ENCODE data around the gene ZC3H15.

ZC3H15 gene

GRCh38 chr2:186531257-186531775 is 45.3 kb downstream of the ZC3H15 start:
- Histone ChIP-seq H3K27me3 (no peaks in the 10 kb centered on the region), H3K4me3 (ENCODE audit: low read depth, low read length) (no peak overlapping the region), H3K4me1 (no peaks in the 10 kb centered on the region), H3K36me3 (no peaks in the 10 kb centered on the region), H3K9me3 (no peaks in the 10 kb centered on the region)
- no peak for TF ChIP-seq CTCF (IDR thresholded peaks at IDR 0.05; ENCODE audit: low read depth, low read length)
- DNase-seq = no peak

GRCh38 chr2:186532891-186533290 is 46.8 kb downstream of the ZC3H15 start:
- no peak for DNase-seq
- Histone ChIP-seq H3K9me3 (no peaks in the 10 kb centered on the region), H3K4me3 (ENCODE audit: low read depth, low read length) (no peak overlapping the region), H3K36me3 (no peaks in the 10 kb centered on the region), H3K27me3 (no peaks in the 10 kb centered on the region), H3K4me1 (no peaks in the 10 kb centered on the region)
- TF ChIP-seq CTCF (IDR thresholded peaks at IDR 0.05; ENCODE audit: low read depth, low read length) = no peak

DNA sequence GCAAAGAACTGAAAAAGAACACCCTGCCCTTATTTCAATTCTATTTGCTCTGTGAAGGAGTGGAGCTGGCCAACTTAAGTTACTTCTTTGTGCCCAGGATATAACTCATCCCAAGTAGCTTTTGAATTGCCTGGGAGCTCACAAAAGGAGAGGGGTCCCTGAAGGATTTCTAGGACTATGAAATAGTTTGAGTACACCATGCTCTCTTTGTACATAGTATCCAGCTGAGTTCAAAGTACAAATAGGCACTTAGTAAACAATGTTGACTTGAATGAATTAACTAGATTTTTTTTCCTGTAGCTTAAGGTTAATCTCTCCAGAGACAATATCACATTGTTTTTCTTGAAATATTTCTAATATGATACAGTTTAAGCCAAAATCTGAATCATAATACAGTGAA is 47.7 kb downstream of the ZC3H15 start:
- no peaks in the 10 kb centered on the region for H3K4me1 ChIP-seq
- DNase-seq = no peak
- H3K9me3 ChIP-seq = no peaks in the 10 kb centered on the region
- no peaks in the 10 kb centered on the region for H3K36me3 ChIP-seq
- no peaks in the 10 kb centered on the region for H3K27me3 ChIP-seq
- TF ChIP-seq CTCF (IDR thresholded peaks at IDR 0.05; ENCODE audit: low read depth, low read length) = no peak
- H3K4me3 ChIP-seq (ENCODE audit: low read depth, low read length) = no peak overlapping the region

DNA sequence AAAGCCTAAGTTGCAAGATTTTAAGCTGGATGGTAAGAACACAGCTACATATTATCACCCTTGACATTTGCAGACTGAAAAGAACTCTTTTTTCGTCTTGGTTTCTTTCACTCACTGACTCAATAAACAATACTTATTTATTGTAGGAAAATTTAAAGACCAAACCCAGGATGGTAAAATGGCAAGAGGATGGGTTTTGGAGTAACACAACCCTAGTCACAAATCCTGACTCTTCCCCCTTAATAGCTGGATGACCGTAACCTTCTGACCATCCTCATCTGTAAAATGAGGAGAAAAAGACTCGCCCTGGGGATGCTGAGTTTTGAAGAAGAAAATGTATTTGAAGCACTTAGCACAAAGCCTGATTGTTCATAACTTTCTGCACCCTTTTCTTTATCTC is 48.3 kb downstream of the ZC3H15 start:
- Histone ChIP-seq H3K9me3 (no peaks in the 10 kb centered on the region), H3K4me1 (no peaks in the 10 kb centered on the region), H3K4me3 (ENCODE audit: low read depth, low read length) (no peak overlapping the region), H3K36me3 (no peaks in the 10 kb centered on the region), H3K27me3 (no peaks in the 10 kb centered on the region)
- DNase-seq = no peak
- TF ChIP-seq CTCF (IDR thresholded peaks at IDR 0.05; ENCODE audit: low read depth, low read length) = no peak

- no peak overlapping the region for H3K4me3 ChIP-seq (ENCODE audit: low read depth, low read length)
- no peaks in the 10 kb centered on the region for H3K9me3 ChIP-seq
- no peak for DNase-seq
- no peaks in the 10 kb centered on the region for H3K4me1 ChIP-seq
- H3K27me3 ChIP-seq = no peaks in the 10 kb centered on the region
- TF ChIP-seq CTCF (IDR thresholded peaks at IDR 0.05; ENCODE audit: low read depth, low read length) = no peak
- no peaks in the 10 kb centered on the region for H3K36me3 ChIP-seq
These were observed 49.8 kb downstream of the ZC3H15 start for GRCh38 chr2:186535861-186536260.

GRCh38 chr2:186537019-186537418 is 51.0 kb downstream of the ZC3H15 start:
- DNase-seq = no peak
- no peaks in the 10 kb centered on the region for H3K27me3 ChIP-seq
- H3K9me3 ChIP-seq = no peaks in the 10 kb centered on the region
- no peak overlapping the region for H3K4me3 ChIP-seq (ENCODE audit: low read depth, low read length)
- no peaks in the 10 kb centered on the region for H3K36me3 ChIP-seq
- TF ChIP-seq CTCF (IDR thresholded peaks at IDR 0.05; ENCODE audit: low read depth, low read length) = no peak
- H3K4me1 ChIP-seq = no peaks in the 10 kb centered on the region

Measured in BE2C (cell line).